HG03025 (cell line): Measurements from ENCODE around the gene TMEM63C.

Experiments
- ATAC-seq: cut with Tn5 transposase; IDR thresholded peaks from one replicate; pipeline ENCODE4 v1.9.1; 2021; ENCODE audit warnings: mild to moderate bottlenecking, moderate library complexity; ENCODE audit not compliant: unreplicated experiment, low FRiP score

TMEM63C gene, protein sequence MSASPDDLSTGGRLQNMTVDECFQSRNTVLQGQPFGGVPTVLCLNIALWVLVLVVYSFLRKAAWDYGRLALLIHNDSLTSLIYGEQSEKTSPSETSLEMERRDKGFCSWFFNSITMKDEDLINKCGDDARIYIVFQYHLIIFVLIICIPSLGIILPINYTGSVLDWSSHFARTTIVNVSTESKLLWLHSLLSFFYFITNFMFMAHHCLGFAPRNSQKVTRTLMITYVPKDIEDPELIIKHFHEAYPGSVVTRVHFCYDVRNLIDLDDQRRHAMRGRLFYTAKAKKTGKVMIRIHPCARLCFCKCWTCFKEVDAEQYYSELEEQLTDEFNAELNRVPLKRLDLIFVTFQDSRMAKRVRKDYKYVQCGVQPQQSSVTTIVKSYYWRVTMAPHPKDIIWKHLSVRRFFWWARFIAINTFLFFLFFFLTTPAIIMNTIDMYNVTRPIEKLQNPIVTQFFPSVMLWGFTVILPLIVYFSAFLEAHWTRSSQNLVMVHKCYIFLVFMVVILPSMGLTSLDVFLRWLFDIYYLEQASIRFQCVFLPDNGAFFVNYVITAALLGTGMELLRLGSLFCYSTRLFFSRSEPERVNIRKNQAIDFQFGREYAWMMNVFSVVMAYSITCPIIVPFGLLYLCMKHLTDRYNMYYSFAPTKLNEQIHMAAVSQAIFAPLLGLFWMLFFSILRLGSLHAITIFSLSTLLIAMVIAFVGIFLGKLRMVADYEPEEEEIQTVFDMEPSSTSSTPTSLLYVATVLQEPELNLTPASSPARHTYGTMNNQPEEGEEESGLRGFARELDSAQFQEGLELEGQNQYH

DNA sequence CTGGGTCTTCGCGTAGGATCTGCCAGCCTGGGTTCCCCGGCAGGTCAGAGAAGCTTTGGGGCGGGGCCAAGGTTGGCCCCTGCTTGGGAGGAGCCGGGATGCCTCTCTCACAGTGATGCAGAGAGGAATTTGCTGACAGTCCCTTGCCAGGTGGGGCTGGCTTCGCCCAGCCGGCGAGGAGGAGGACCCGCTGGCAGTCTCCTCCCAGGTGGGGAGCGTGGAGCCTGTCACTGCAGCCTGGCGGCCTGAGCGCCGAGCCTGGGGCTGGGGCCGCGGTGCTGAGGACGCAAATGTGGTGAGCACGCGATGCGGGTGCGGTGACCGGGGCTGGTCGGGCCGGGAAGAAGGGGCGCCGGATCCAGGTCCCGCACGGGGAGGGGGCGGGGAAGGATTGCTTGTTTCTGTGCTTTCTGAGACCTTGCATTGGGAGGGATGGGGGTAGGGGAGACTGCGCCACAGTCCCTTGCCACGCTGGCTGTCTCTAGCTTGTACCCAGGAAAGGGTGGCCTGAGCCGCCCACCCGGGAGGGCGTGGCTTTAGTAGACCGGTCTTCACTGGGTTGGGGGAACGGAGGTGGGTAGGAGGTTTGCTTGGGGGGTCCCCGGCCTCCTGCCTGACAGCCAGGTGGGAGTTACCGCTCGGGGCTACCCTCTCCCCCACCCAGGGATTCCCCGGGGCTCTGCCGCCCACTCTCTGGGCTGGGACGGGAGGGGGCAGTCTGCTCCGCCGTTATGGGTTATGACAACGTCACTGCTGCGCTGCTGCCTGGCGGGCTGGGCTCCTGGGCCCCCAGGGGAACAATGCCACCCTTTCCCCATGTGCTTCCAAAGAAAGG lies at the start of gene TMEM63C:
TMEM63C (plus strand) TSS at position 196 of the 835 bp plus-strand sequence. CDS start 37,016 bp downstream, outside the sequence.
- ATAC-seq, result no peak

DNA sequence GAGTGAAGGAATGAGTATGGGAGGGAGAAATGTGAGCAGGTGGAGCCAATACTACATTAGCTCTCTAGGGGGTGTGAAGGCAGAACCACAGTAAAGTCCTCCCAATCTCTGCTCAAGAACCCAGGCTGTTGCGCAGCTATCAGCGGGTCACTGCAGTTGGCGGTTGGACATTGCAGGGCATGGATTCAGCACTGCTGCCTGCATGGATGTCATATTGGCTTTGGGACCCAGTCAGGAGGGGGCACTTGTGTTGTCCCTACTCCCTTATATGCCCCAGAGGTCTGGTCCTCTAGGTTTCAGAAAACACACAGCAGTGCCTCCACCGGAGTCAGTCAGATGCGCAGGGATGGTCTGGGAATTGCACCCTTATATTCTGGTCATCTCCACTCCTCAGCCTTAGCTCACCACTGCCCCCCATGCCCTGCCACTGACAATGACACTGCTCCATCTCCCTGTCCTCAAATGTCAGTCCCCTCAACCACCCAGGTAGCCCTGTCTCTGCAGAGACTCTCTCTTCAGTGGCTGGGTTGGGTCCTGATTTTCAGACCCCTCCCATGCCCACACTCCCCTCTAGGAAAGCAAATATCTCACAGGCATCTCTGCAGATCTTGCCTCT lies 49.6 kb upstream of the TMEM63C start:
- no peak for ATAC-seq

GRCh38 chr14:77133720-77134338 lies 47.8 kb upstream of the TMEM63C start:
- ATAC-seq, result no peak

- no peak for ATAC-seq
Measured at GRCh38 chr14:77139022-77139421, 42.6 kb upstream of the TMEM63C start.

- ATAC-seq, result no peak
Measured at GRCh38 chr14:77139540-77140358, 41.8 kb upstream of the TMEM63C start.

DNA sequence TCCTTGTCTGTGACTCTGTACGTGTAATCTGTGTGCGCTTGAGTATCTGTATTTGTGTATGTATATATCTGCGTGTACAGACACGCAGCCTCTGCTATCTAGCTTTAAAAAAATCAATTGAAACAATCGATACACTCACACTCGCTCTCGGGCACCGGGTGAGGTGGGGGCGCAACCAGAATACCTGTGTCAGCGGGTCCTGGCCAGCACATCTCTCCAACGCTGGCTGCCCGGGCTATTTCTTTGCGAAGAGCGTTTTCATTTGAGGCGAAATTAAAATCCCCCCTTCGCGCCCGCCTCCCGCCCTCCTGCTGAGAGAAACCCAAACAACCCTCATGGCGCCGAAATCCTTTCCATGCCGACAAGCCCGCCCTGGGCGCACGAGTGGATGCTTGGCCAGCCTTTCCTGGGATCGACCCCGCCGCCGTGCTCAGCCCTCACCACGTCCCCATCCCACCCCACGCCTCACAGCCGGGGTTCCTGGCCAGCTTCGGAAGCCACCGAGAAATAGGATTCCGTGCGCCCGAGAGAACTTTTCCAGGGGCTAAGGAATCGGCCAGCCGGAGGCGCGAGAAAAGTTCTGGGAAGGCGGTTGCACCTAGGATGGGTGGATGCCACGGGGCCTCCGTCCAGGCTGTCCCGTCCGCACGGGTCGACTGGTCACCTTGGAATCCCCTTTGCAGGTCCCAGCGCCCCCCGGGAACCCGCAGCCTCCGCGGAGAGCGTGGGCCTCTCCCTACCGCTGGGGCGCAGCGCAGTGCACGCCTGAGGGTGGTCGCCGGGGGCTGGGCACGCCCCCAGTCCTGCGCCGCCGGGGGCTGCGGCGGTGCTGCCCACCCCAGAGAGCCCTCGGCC lies 41.0 kb upstream of the TMEM63C start:
- ATAC-seq, result no peak

GRCh38 chr14:77141214-77142004 lies 40.2 kb upstream of the TMEM63C start, which contains the start of gene ZDHHC22:
ZDHHC22 (minus strand) TSS chr14:77141791; CDS start chr14:77139738, 2,053 bp downstream.
- ATAC-seq, result no peak

DNA sequence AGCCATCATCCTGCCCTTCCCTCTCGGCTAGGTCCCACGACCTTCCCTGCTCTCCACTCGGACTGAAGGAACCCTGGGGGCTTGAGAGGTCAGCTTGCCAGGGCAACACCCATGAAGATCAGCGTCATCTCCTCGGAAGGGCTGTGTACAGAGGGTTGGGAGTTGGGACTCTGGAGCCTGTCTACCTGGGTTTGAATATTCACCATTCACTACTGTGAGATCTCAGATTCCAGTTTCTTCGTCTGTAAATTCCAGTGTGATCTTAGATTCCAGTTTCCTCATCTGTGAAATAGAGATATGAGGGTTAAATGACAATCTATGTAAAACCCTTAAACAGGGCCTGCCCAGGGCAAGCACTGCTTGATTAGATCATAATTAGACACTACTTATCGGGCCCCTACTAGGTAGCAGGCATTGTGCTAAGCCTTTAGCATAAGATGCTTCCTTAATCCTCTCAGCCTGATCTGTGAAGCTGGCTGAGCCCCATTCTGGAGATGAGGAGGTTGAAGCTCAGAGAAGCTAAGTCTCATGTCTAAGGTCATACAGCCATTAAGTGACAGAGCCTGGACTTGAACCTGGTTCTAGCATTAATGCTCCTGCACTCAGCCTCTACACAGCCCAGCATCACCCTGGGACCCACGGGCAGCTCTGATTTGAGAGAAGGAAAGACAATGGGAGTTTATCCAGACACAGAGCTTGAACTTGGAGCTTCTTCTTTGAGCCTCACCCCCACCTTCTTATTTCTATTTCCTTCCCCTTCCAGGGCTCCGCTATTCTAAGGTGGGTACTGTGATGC lies 39.4 kb upstream of the TMEM63C start:
- no peak for ATAC-seq

DNA sequence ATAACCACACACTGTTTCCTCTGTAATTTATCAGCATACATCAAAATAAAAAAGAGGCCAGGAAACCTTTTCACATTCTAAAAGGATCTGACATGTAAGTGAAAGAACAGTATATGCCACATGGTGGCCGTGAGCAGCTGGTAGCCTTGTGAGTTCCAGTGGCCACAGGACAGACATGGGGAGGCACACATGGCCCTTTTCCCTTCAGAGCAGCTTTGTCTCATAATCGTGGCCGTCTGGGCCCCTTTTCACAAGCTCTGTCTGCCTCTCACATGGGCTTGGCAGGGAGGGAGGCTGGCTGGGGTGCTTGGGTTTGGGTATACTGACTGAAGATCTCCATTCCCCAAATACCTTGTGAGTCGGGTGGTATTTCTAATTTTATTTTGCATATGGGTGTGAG lies 38.5 kb upstream of the TMEM63C start:
- no peak for ATAC-seq

GRCh38 chr14:77144412-77145115 lies 37.0 kb upstream of the TMEM63C start:
- no peak for ATAC-seq

GRCh38 chr14:77145975-77146740 lies 35.4 kb upstream of the TMEM63C start:
- no peak for ATAC-seq

- ATAC-seq, result no peak
Measured at GRCh38 chr14:77148510-77149231, 32.9 kb upstream of the TMEM63C start.

DNA sequence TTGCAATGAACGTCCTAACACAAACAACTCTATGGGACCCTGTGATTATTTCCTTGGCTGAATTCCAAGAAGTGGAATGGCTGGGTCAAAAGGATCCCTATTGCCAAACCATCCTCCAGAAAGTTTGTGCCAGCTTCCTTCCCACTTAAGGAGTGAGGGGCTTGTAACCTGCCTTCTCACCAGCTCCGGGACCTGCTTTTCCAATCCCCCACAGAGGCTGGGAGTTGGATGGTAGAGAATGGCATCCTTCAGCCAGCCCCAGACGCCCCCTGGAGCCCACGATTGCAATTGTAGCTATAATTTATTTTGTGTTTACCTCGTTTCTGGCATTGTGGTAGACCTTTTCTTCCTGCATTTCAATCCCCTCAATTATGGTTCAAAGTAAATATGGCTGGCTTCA lies 30.4 kb upstream of the TMEM63C start:
- no peak for ATAC-seq

- ATAC-seq, result no peak
Measured at GRCh38 chr14:77151918-77152588, 29.5 kb upstream of the TMEM63C start.
